Loucy (cell line): Measurements from ENCODE around the gene JAZF1.

Experiments used
- H2AFZ ChIP-seq: fragments of 200-600 bp; sonication (generic); 2 replicates; pipeline ENCODE4 v1.6.0; 2016; ENCODE audit warnings: antibody characterized with exemption, mild to moderate bottlenecking, low read length, moderate library complexity
- H3F3A ChIP-seq: fragments of 200-600 bp; 2 replicates; pipeline ENCODE4 v1.6.0; 2016; ENCODE audit warnings: antibody characterized with exemption, low read depth, mild to moderate bottlenecking
- H3K27me3 ChIP-seq: fragments of 200-600 bp; sonication (generic); 2 replicates; pipeline ENCODE4 v1.6.1; 2014; ENCODE audit warnings: low read length, mild to moderate bottlenecking; ENCODE audit not compliant: insufficient read depth, poor library complexity, severe bottlenecking
- H3K36me3 ChIP-seq: fragments of 200-600 bp; sonication (generic); 2 replicates; pipeline ENCODE4 v1.6.1; 2016; ENCODE audit warnings: low read length; ENCODE audit not compliant: insufficient read depth
- H3K4me1 ChIP-seq: fragments of 200-600 bp; sonication (generic); 2 replicates; pipeline ENCODE4 v1.5.1; 2014; ENCODE audit warnings: low read length, mild to moderate bottlenecking; ENCODE audit not compliant: insufficient read depth, poor library complexity, severe bottlenecking
- H3K4me2 ChIP-seq: fragments of 200-600 bp; sonication (generic); 2 replicates; pipeline ENCODE4 v1.6.0; 2014; ENCODE audit warnings: antibody characterized with exemption, low read length, low read depth, mild to moderate bottlenecking; ENCODE audit not compliant: poor library complexity, severe bottlenecking
- H3K4me3 ChIP-seq: fragments of 200-600 bp; sonication (generic); 2 replicates; pipeline ENCODE4 v1.5.1; 2014; ENCODE audit warnings: low read length, mild to moderate bottlenecking, mixed read lengths; ENCODE audit not compliant: poor library complexity, severe bottlenecking
- H3K79me2 ChIP-seq: fragments of 200-600 bp; sonication (generic); 2 replicates; pipeline ENCODE4 v1.6.1; 2014; ENCODE audit warnings: low read length; ENCODE audit not compliant: insufficient read depth
- H3K9ac ChIP-seq: fragments of 200-600 bp; sonication (generic); 2 replicates; pipeline ENCODE4 v1.6.0; 2014; ENCODE audit warnings: mild to moderate bottlenecking, low read depth, low read length, moderate library complexity; ENCODE audit not compliant: poor library complexity, severe bottlenecking
- H3K9me2 ChIP-seq: fragments of 200-600 bp; sonication (generic); replicated peaks from 2 replicates; pipeline ENCODE4 v1.6.1; 2016; ENCODE audit warnings: low read depth, low read length, mixed read lengths
- H3K9me3 ChIP-seq: fragments of 200-600 bp; sonication (generic); 2 replicates; pipeline ENCODE4 v1.6.1; 2014; ENCODE audit warnings: mild to moderate bottlenecking, antibody characterized with exemption, low read length, low read depth; ENCODE audit not compliant: insufficient read depth
- H4K20me1 ChIP-seq: fragments of 200-600 bp; sonication (generic); 2 replicates; pipeline ENCODE4 v1.6.0; 2014; ENCODE audit warnings: antibody characterized with exemption, low read length, mild to moderate bottlenecking; ENCODE audit not compliant: insufficient read depth, poor library complexity, severe bottlenecking
- CTCF ChIP-seq: fragments of 200-600 bp; sonication (generic); conservative IDR thresholded peaks from 2 replicates; pipeline ENCODE4 v1.5.1; 2014; ENCODE audit warnings: mild to moderate bottlenecking, antibody characterized with exemption, low read length
- EZH2phosphoT487 ChIP-seq: fragments of 200-600 bp; IDR thresholded peaks from 2 replicates; pipeline ENCODE4 v1.6.1; 2018; ENCODE audit warnings: antibody characterized with exemption, mild to moderate bottlenecking, moderate library complexity, borderline replicate concordance

Gene JAZF1

GRCh38 chr7:27908534-27909165 lies 271.9 kb downstream of the JAZF1 start:
- Histone ChIP-seq H3K9ac (no peak overlapping the region), H3K9me3 (no peaks in the 10 kb centered on the region)

GRCh38 chr7:27906385-27907091 lies 274.1 kb downstream of the JAZF1 start:
- H4K20me1 ChIP-seq, result no peaks in the 10 kb centered on the region
- TF ChIP-seq EZH2phosphoT487, result no peak
- TF ChIP-seq CTCF, result no peak
- H3K79me2 ChIP-seq, result no peaks in the 10 kb centered on the region
- no peak overlapping the region for H3K4me2 ChIP-seq
- H3K9me2 ChIP-seq, result no peaks in the 10 kb centered on the region
- H3K36me3 ChIP-seq, result no peaks in the 10 kb centered on the region
- H3K9ac ChIP-seq, result no peak overlapping the region
- peaks cover 9% of the 10 kb centered on the region for H3K4me1 ChIP-seq
- no peak overlapping the region for H3K4me3 ChIP-seq
- no peaks in the 10 kb centered on the region for H3K9me3 ChIP-seq
- H2AFZ ChIP-seq, result no peak overlapping the region
- no peaks in the 10 kb centered on the region for H3K27me3 ChIP-seq
- no peaks in the 10 kb centered on the region for H3F3A ChIP-seq

More at GRCh38 chr7:27908534-27909165, 271.9 kb downstream of the JAZF1 start:
- Histone ChIP-seq H2AFZ (no peak overlapping the region), H3K4me1 (peaks cover 6% of the 10 kb centered on the region), H4K20me1 (no peaks in the 10 kb centered on the region), H3K4me3 (no peak overlapping the region), H3F3A (no peaks in the 10 kb centered on the region), H3K79me2 (no peaks in the 10 kb centered on the region), H3K36me3 (no peaks in the 10 kb centered on the region), H3K9me2 (no peaks in the 10 kb centered on the region), H3K27me3 (no peaks in the 10 kb centered on the region), H3K4me2 (no peak overlapping the region)
- no peak for TF ChIP-seq CTCF
- no peak for TF ChIP-seq EZH2phosphoT487

- H3K9me2 ChIP-seq, result no peaks in the 10 kb centered on the region
- H3K9ac ChIP-seq, result no peak overlapping the region
- H4K20me1 ChIP-seq, result no peaks in the 10 kb centered on the region
- no peaks in the 10 kb centered on the region for H3K27me3 ChIP-seq
- H3F3A ChIP-seq, result no peaks in the 10 kb centered on the region
- H3K79me2 ChIP-seq, result no peaks in the 10 kb centered on the region
- no peaks in the 10 kb centered on the region for H3K36me3 ChIP-seq
- no peak overlapping the region for H2AFZ ChIP-seq
- TF ChIP-seq CTCF (no peak), EZH2phosphoT487 (no peak)
- peaks cover 15% of the 10 kb centered on the region for H3K4me1 ChIP-seq
- no peaks in the 10 kb centered on the region for H3K9me3 ChIP-seq
- H3K4me2 ChIP-seq, result no peak overlapping the region
- no peak overlapping the region for H3K4me3 ChIP-seq
These were observed 274.6 kb downstream of the JAZF1 start for GRCh38 chr7:27905951-27906350.
